Left forelimb (tissue), 1 donor: ENCODE results near the gene P2RX2.

ENCODE experiments used
- DNase-seq: peaks from one replicate; pipeline ENCODE4 v3.0.0-alpha.2; 2018; ENCODE audit warnings: low spot score

Gene P2RX2

DNA sequence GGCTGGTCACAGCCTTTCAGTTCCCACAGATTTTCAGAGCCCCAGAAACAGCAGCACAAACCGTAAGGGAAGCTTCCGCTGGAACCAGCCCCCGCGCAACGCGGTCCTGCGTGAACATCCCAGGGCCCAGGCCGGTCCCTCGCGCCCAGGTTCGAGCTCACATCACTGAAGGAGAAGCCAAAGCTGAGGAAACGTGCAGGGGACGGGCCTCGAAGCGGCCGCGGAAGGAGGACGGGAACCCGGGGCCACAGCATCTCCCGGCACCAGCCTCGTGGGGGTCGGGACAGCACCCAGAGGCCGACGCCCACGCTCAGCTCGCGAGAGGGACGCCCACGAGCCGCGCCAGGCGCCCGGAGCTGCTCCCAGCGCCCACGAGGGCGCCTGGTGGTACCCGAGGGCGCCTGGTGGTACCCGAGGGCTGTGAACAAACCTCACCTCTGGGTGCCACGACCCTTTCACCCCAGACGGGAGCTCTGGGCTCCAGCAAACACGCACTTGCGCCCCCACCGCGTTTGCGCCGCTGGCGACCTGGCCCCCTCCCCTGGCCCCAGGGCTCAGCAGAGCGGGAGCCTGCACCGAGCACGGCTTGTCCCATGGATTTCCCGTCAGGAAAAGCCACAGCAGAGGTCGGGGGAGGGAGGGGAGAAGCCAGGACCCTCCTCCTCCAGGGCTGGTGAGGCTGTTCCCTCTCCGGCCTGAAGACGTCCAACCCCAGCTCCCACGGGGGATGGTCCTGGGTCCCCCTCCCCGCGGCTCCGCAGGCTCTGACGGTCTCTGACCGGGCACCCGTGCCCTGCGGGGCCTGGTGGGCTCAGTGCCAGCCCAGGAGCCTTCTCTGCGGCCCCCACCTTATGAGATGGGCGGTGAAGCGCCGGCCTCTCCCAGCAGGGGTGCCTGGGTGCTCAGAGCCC lies 15.1 kb upstream of the P2RX2 start:
- DNase-seq = no peak

GRCh38 chr12:132604151-132604618 lies 14.4 kb upstream of the P2RX2 start:
- DNase-seq = no peak

DNA sequence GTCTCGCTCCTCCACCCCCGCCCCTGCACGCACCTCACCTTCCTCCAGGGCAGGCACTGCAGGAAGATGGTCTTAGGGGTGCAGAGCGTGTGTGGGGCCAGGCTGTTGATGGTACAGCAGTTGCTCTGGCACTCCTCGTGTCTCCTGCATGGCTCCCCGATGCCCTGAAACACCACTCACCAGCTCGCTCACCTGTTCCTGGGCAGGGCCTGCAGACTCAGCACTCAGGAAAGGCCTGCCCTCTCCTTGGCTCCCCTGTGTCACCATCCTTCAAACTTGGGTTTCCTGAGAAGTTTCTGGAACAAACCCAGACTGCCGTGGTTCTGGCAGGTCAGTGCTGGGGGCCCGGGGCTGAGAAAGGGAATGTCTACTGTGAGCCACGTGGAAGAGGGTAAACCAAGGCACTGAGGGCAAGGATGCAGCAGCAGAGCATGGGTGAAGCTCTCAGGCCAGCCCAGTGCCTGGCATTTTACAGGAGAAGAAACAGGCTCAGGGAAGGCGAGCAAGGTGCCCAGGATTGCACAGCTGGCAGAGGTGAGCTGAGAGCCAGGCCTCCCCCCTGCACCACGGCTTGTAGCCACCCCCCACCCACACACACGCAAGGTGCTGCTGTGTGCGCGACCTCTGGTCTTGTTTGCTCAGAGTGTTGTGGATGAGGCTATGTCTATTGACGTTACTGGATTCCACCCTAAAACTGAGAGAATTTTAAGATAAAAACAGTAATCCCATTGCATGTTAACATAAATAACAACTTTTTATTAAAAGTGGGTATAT lies 13.7 kb upstream of the P2RX2 start:
- no peak for DNase-seq

- no peak for DNase-seq
Measured at GRCh38 chr12:132605892-132606291, 12.7 kb upstream of the P2RX2 start.

DNA sequence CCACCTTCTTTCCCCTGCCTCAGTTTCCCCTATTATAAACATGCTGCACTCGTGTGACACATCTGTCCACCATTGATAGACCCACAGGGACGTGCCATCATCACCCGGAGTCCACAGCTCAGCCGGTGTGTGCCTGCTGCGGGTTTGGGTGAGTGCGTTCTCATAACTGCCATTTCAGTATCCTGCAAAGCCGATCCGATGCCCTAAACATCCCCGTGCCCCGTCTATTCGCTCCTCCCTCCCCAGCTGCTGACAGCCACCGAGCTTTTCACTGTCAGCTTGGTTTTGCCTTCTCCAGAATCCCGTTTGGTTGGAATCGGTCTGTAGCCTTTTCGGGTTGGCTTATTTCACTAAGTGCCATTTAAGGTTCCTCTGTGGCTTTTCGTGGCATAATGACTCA lies 12.1 kb upstream of the P2RX2 start:
- no peak for DNase-seq

GRCh38 chr12:132606927-132607326 lies 11.6 kb upstream of the P2RX2 start:
- no peak for DNase-seq

DNA sequence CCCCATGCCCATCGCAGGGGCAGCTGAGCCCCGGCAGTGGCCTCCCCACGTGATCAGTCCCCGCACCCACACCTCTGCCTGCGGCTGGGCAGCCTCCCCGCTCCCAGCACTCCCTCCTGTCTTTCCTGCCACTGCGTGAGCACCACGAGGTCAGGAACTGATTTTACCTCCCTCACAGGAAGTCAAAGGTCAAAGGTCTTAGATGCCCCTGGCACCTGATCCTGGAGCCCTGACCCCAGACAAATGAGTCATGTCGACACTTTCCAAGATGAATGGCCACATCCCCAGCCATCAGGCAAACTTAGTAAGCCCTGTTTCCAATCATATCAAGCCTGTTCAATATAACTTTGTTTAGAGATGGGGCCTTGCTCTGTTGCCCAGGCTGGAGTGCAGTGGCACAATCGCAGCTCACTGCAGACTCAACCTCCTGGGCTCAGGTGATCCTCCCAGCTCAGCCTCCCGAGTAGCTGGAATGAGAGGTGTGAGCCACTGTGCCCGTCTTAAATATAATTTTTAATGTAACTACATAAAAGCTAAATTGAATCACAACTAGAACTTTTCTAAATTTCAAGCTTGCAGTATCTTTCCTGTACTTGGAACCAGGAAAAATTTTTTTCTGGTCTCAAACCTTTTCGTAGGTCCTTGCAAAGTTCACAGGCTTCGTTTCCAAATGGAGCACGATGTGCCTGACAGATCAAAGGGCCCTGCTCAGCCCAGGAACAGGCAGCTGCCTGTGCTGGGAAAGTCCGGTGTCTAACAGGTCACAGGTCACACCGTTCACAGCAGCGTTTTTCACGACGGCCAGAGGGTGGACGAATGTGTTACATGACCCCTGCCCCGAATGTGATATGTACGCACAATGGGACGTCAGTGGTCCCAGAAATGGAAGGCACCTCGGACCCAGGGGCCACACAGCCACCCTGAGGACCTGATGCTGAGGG lies 10.1 kb upstream of the P2RX2 start:
- DNase-seq = no peak

DNA sequence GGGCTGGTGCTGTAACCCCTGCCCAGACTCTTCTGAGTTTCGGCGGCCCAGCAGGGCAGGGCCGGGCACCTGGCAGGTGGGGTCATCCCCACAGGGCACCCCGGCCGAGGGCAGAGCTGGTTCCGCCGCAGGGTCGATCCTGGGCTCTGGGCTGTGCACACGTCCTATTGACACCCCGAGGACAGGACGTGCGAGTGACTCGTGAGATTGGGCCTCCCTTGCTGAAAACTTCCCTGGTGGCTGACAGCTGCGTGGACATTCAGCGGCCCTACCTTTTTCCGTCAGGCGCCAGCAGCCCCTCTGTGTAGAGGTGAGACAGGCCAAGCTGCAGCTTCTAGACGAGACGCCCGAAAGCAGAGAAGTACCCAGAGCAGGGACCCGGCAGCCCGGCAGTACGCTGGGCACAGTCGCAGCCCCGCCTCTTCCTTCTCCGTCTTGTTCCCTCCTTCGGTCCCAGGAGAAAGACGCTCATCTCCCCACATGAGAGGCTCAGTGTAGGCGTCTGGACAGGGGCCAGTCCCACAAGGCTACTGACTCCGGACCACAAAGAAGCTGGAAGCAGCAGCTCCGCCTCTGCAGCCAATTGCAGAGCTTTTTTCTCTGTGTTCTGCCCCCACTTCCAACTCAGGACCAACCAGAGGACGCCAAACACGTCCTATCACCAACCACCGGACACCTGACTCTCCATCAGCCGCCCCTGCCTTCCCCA lies 8.4 kb upstream of the P2RX2 start, which contains the start of gene LRCOL1:
LRCOL1 (minus strand) TSS at position 532 of the 709 bp plus-strand sequence. CDS start 4,331 bp downstream, outside the sequence.
- peak; percentile 64 for DNase-seq

- DNase-seq = no peak
Measured at GRCh38 chr12:132610866-132611602, 7.5 kb upstream of the P2RX2 start.

GRCh38 chr12:132611620-132612019 lies 7.0 kb upstream of the P2RX2 start:
- no peak for DNase-seq

DNA sequence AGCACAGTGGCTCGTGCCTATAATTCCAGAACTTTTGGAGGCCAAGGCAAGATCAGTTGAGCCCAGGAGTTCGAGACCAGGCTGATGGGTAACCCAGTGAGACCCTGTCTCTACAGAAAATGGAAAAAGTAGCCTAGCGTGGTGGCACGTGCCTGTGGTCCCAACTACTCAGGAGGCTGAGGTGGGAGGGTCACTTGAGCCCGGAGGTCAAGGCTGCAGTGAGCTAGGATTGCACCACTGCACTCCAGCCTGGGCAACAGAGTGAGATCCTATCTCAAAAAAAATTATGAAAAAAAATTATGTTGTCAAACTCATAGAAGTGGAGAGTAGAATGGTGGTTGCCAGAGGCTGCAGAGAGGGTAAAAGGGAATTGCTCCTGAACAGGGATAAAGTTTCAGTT lies 4.5 kb upstream of the P2RX2 start:
- DNase-seq = no peak

DNA sequence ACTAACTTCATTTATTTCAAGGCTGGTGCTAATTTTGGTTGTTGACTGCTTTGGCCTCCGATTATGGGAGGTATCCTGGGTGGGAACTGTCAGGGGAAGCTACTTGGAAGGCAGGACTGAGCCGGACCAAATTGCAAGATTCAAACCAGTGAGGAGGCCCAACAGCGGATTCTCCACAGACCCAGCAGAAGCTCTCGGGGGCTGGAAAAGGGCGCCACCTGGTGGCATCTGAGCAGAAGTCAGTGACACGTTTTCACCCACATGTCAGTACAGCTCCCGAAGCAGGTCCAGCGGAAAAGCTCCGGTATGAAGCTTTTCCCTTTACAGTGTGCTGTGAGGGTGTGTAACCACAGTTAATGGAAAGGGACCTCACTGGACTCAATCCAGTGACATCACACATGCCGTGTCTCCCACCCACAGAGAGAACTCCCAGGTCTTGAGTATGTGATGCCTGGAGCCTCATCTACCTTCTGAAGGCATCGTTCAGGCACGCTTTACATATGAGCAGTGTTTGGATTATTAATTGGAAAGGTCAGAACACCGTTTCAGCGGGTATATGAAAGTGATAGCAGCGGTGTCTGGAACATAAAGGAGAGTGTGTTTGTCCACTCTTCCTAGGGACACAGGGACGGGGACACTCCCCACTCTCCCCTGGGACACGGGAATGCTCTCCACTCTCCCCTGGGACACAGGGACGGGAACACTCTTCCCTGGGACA lies 3.6 kb upstream of the P2RX2 start:
- DNase-seq = peak; percentile 88

DNA sequence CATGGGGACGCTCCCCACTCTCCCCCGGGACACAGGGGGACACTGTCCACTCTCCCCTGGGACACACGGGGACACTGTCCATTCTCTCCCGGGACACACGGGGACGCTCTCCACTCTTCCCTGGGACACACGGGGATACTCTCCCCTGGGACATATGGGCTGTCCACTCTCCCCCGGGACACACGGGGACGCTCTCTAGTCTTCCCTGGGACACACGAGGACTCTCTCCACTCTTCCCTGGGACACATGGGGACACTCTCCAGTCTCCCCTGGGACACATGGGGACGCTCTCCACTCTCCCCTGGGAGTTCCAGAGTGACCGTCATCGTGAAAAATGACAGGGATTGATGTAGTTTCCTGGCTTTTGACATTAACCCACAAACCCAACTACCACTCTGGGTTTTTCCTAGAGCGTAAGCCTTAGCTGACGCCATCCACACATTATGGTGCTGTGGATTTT lies 3.0 kb upstream of the P2RX2 start:
- peak; percentile 60 for DNase-seq

- DNase-seq = no peak
Measured at GRCh38 chr12:132617135-132617701, 1.4 kb upstream of the P2RX2 start.

GRCh38 chr12:132617822-132618682 lies 524 bp upstream of the P2RX2 start:
- DNase-seq = no peak

DNA sequence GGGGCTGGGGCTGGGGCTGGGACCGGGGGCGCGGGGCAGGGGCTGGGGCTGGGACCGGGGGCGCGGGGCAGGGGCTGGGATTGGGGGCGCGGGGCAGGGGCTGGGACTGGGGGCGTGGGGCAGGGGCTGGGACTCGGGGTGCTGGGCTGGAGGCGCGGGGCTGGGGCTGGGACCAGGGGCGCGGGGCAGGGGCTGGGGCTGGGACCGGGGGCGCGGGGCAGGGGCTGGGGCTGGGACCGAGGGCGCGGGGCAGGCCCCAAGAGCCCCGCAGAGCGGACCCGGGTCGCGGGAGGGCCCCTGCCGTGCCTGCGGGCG lies 452 bp downstream of the P2RX2 start:
- no peak for DNase-seq

GRCh38 chr12:132619386-132620112 lies 973 bp downstream of the P2RX2 start:
- no peak for DNase-seq
